ENCODE measurements around the gene TGFBR2. TPM values are rescaled to one million over a fixed set of nuclear protein-coding genes. Genes with fewer than 3 reads are reported as not detected.

Gene TGFBR2
- total and polyA plus RNA-seq, 2 experiments from 2014 or later: 4.7 to 13.0 TPM

- TF ChIP-seq ZNF462 (CRISPR knock-in tag; IDR thresholded peaks at IDR 0.05) (no peak), STAT1 (IDR thresholded peaks at IDR 0.05; ENCODE audit: unreplicated experiment) (no peak), CREB1 (CRISPR knock-in tag; IDR thresholded peaks at IDR 0.05; ENCODE audit: low read depth) (no peak), ETS1 (IDR thresholded peaks at IDR 0.05) (no peak)
Observed at GRCh38 chr3:30723211-30723610, 116.8 kb downstream of the TGFBR2 start (continued).

GRCh38 chr3:30724863-30725262 is 118.5 kb downstream of the TGFBR2 start:
- Mint-ChIP-seq H3K4me3 (no peak overlapping the region), H3K4me1 (0 out of 3 replicates have a peak, but pooled peaks cover 2% of the 10 kb centered on the region), H3K27me3 (ENCODE audit: insufficient read depth, low read depth, poor library complexity) (no peaks in the 10 kb centered on the region), H3K36me3 (ENCODE audit: low read depth) (no peaks in the 10 kb centered on the region), H3K9me3 (no peaks in the 10 kb centered on the region), H3K27ac (no peak overlapping the region)
- no peaks in the 10 kb centered on the region for H3K79me2 ChIP-seq (replicated peaks; ENCODE audit: insufficient read depth)
- no peak for ATAC-seq
- no peaks in the 10 kb centered on the region for H3K36me3 ChIP-seq (ENCODE audit: insufficient read depth)
- DNase-seq (ENCODE audit: low spot score): no peak
- no peaks in the 10 kb centered on the region for H3K4me1 ChIP-seq (ENCODE audit: insufficient read depth)
- TF ChIP-seq ZNF331 (CRISPR knock-in tag; IDR thresholded peaks at IDR 0.05; ENCODE audit: low read depth): no peak
- no peak for TF ChIP-seq JUNB (IDR thresholded peaks at IDR 0.05; ENCODE audit: unreplicated experiment)
- TF ChIP-seq NANOG (IDR thresholded peaks at IDR 0.05; ENCODE audit: borderline replicate concordance): no peak
- no peak overlapping the region for H2AFZ ChIP-seq
- no peak overlapping the region for H3K4me3 ChIP-seq
- H3K4me2 ChIP-seq: no peak overlapping the region
- H4K20me1 ChIP-seq (replicated peaks; ENCODE audit: insufficient read depth): no peaks in the 10 kb centered on the region
- peaks cover 9% of the 10 kb centered on the region for H3K9me2 ChIP-seq (ENCODE audit: insufficient read depth)
- no peaks in the 10 kb centered on the region for H3F3A ChIP-seq (replicated peaks; ENCODE audit: low read depth)
- no peak overlapping the region for H3K27ac ChIP-seq (ENCODE audit: low read depth)
- no peaks in the 10 kb centered on the region for H3K27me3 ChIP-seq (ENCODE audit: insufficient read depth)

Data from GM23338 (cell line).